Measurements from ENCODE around the gene MFRP. TPM values are rescaled to one million over a fixed set of nuclear protein-coding genes. Genes with fewer than 3 reads are reported as not detected.

Gene MFRP
- total RNA-seq, 1 donor from 2014 or later = not detected

DNA sequence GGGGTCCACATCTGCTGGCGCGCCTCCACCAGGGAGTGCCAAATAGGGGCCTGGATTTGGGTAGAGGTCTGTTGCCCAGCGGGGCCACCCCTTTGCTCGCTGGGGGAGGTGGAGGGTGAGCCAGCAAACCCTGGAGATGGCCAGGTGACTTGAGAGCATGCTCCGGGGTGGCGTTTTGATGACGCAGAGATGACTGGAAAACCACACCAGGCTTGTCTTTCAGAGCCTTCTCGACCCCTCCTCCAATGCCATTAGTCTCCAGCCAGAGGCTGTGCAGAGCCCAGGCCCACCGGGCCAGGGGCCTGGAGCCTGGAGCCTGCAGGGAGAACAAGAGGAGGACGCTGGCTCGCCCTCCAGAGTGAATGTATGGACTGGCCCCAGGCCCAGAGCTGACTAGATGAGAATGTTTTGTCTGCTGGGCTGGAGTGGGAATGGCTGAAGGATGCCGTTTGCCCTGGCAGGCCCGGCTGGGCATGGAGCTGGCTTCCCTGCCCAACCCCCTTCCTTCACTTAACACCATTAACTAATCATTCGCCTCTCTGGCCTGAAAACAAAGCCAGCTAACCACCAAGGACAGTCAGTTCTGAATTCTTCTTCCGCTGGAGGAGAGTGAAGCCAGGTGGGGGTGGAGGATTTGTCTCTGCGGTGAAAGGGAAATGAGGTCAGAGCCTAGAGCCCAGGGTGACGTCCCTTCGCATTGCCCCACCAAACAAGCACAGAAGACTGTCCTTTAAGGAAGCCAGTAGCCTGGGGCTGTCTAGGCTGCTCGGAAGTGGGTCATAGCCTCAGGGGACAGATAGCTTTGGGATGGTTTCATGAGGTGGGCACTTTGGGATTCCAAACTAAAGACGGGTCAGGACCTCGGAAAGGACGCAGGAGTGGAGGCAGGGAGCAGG is 28.0 kb downstream of the MFRP start:
- DNase-seq (ENCODE audit: low spot score) = no peak

DNA sequence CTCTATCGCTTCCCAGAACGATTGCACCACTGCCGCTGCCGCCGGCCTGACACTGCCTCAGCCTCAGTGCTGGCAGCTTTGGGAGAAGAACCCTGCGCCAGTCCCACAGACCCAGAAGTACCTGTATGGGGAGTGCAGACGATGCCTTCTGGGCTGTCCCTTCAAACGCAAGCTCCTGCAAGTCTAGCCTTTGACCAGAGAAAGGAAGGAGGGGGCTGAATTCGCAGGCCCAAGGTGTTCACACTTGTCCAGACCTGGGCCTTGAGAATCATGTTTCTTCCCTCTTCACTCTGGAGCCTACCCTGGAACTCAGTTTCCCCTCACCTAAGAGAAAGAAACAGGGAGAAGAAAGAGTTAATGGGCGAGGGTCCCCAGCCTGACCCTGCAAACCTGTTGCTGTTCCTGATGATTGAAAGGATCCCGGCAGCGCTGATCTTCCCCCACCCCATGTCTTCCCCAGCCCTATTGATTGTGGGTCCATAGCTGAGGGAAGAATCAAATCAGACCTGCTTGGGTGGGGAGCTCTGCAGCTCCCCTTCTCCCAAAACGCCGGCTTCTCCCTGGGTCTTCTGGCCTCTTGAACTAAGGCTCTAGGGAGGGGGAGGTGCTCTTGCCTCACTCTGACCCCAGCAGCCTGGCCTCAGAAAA is 28.8 kb downstream of the MFRP start:
- no peak for DNase-seq (ENCODE audit: low spot score)

DNA sequence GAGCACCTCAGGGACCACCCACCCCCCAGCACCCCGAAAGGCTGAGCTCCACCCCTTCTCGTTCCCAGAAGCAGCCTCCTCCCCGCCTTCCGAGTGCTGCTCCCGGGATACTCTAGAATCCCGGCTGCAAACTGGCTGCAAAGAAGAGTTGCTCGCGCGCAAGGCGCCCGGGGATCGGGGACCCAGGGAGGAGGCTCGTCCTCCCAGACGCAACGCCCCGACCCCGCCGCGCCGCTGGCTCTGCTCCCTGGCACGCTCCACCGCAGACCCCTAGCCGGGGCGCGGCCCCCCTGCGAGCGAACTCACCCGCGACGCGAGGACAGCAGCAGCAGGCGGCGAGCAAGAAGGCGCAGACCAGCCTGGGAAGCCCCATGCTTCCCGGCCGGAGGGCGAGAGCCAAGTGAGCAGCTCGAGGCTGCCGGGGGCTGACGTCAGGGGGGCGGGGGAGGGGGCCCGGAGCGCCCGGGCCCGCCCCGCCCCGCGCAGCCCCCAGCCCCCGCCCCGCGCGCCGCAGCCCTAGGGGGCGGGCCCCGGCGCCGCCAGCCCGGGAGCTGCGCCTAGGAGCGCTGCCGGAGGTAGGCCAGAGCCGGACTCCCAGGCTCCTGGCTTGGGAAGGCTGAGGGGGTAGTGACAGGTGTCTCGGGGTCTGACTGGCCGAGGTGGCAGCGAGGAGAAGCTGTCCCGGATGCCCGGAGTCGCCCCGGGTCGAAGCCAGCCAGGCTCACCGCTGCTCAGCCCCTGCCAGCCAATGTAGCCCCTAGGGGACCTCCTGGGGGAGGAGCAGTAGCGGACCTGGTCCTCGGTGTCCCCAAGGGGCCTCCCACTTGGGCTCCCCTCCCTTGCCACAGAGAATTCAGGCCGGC is 29.5 kb downstream of the MFRP start, which contains the start of gene MCAM:
TSS of gene MCAM (minus strand) at position 402 of the 863 bp plus-strand sequence. CDS start at position 373, 29 bp downstream.
- DNase-seq (ENCODE audit: low spot score) = no peak

DNA sequence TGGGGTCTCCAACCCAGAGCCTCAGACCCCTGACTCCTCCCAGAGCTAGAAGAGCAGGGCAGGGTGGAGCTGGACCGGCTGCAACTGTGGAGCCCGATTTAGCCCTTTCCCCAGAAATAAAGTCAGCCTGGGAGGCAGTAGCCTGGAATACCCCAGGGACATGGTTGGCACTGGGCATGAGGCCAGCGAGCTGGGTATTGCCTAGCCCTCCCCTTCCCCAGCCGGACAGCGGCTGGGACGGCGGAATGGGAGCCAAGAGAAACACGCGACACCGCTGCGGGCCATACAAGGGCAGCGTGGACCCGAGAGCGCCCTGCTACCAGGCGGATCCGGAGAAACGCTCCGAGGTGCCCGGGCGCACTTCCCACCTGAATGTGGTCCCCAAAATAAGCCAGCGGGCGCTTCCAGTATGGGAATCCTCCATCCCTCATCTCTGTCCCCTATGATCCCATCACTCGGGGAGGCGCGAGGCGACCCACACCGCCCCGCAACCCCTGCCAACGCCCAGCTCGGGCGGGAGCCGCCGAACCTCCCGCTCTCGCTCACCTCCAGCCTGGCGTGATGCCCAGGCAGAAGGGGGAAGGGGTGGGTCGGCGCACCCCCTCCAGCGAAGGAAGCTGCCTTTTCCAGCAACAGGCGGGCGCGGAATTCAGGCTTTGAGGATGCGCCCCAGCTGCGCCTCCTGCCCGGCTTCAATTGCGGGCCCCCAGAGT is 30.3 kb downstream of the MFRP start:
- DNase-seq (ENCODE audit: low spot score) = no peak

DNA sequence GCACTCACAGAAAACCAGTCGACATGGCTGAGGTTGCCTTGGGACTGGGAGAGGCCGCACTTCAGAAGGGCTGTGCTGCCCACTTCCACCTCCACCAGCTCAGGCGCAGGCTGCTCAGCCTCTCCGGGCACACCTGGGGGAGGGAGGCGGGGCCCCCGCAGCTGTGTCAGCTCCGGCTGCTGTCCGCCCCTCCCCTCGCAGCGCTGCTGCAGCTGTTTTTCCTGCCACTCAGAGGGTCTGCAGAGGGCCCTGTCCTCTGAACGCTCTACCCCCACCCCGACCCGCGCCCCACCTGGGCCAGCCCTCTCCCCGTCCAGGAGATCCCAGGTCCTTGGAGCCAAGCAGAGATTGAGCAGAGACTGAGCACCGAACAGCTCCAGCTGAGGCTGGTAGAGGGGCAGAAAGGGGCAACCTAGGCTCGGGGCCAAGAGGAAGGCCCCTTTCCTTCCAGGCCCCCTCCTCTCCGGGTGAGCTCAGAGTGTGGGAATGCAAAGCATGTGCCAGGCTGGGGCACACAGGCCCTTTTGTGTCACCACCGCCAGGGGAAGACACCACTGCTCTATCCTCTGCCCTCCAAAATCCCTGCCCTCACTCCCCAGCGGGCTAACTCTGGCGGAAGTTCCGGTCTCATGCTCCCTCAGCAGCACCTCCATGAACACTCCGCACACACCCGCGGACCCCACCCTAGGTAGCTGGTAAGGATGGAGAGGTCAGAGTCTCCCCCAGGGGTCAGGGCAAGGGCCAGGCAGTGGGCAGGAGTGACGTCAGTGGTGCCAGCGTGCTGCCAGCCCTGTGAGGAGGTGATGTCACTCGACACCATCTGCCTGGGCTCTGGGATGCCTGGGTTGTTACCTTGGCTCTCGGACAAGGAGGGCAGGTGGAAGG is 31.1 kb downstream of the MFRP start:
- DNase-seq (ENCODE audit: low spot score) = no peak

DNA sequence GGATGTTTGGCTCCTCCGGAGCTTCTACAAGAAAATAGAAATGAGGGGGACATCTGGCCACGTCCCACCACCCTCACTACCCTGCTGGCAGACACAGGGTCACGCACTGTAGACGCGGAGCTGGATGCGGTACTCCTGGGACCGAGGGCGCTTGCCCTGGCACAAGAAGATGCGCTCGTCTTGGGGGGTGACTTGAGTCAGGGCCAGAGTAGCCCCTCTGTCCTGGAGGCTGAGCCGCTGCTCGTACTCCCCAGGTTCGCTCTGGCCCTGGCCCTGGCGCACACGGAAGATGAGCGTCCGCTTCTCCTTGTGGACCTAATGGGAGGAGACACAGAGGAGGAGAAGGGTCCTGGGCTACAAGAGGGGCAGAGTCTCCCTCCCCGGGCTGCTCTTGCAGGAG is 31.8 kb downstream of the MFRP start:
- no peak for DNase-seq (ENCODE audit: low spot score)

DNA sequence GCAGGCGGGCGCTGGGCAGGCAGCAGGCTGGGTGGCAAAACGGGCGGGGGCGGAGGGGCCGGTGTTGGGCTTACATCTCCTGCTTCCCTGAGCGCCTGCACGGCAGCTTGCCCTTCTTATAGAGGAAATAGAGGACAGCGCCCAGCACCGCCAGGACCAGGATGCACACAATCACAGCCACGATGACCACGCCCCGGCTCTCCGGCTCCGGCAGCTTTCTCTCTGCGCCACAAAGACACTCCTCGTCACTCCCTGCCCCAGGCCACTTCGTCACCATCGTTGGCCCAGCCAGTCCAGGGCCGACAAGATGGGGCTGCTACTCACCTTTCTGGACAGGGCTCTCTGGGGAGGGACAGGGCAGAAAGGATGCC is 35.8 kb downstream of the MFRP start:
- DNase-seq (ENCODE audit: low spot score) = no peak

DNA sequence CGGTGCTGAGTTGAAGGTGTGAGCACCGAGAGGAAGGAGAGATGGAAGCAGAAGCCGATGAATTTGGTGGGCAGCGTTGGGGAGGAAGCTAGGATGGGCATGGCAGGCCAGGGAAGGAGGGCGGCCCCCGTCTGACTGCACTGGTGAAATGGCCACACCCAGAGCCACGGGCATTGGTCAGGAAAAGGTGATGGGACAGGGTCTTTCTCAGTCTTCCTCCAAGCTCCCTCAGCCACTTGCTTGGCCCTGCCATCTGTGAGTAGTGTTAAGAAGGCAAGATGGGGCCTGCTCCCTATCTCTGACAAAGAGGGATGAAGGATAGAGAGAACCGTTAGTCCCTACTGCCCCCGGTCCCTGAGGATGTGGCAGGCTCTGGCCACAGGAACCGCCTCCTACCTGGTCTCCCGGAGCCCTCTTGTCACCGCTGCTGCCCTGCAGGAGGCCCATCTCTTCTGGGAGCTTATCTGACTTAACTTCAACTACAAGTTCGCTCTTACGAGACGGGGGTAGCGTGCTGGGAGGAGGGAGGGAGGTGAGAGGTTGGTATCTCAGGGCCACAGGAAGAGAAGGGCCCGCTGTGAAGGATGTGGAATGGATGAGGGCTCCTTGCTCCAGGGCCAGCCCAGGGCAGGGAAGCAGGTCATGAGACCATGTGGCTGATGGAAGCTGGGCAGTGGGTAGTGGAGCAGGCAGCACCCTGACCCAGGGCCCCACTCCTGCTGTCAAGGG is 36.4 kb downstream of the MFRP start:
- no peak for DNase-seq (ENCODE audit: low spot score)

DNA sequence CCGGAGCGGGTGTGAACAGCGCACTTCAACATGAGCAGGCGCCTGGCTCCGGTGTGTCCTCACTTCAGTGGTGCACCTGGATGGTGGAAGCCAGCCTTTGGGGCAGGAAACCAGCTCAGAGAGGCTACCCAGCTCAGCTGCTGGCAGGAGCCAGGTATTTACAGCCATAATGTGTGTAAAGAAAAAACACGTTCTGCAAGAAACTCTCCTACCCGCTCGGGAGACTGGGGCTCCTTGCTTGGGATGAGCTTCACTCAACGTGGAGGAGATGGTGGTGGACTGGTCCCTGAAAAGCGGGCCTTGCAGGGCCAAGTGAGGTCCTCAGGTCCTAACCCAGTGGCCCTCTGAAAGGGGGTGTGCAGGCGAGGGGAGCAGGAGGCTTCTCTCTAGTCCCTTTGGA is 37.1 kb downstream of the MFRP start:
- no peak for DNase-seq (ENCODE audit: low spot score)

DNA sequence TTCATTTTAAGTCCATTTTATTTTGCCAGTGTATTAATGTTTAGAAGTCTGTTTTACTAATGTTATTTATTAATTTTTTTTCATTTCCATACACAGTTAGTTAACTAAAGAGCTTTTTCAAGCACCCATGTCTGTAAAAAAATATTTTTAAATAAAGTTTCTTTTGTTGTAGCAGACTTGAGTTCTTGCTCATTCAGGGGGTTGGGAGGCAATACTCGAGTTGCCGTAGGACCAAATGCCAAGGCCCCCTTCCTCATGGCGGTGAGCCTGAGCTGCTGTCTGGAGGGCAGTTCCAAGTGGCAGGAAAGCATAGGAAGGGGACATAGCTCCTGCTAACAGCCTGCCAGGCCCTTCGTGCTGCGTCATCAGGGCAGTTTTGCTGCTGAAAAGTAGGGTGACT is 38.5 kb downstream of the MFRP start:
- DNase-seq (ENCODE audit: low spot score) = no peak

DNA sequence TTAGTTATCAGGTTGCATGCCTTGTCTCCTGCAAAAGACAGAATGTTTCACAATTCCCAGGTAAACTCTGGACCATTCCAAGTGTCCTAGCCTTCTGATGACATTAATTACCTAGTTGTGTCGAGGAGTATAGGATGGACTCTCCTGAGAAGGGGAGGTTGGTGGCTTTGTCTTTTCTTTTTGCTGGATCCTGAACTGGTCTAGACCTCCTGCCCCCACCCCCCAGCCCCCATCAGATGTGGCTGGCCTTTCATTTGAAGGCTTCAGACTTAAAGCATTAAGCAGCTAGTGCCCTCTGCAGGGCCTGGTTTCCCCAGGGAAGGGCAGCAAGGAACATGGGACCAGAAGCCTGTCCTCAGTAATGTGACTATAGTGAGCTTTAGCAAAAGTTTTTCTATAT is 39.3 kb downstream of the MFRP start:
- DNase-seq (ENCODE audit: low spot score) = no peak

DNA sequence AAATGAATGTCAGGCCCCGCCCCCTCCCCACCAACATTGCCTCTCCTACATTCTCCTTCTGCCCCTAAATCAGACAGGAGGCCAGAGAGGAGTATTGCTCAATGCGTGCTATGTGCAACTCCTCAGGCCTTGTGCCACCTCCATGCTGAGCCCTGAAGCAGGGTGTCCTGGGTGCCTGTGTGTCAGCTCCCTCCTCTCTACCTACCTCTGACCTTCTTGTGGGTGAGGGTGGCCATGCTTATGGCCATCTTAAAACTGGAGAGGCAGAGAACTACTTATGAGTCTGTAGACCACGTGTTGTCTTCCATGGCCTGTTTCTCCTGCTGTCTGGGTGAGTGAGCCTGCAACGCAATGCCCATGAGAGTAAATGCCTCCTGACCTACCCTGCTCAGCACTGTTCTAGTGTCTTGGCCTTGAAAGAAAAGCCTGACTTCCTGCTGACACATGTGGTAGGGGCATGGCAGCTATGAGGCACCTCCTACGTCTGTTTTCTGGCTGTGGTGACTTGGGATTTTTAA is 40.1 kb downstream of the MFRP start:
- no peak for DNase-seq (ENCODE audit: low spot score)

DNA sequence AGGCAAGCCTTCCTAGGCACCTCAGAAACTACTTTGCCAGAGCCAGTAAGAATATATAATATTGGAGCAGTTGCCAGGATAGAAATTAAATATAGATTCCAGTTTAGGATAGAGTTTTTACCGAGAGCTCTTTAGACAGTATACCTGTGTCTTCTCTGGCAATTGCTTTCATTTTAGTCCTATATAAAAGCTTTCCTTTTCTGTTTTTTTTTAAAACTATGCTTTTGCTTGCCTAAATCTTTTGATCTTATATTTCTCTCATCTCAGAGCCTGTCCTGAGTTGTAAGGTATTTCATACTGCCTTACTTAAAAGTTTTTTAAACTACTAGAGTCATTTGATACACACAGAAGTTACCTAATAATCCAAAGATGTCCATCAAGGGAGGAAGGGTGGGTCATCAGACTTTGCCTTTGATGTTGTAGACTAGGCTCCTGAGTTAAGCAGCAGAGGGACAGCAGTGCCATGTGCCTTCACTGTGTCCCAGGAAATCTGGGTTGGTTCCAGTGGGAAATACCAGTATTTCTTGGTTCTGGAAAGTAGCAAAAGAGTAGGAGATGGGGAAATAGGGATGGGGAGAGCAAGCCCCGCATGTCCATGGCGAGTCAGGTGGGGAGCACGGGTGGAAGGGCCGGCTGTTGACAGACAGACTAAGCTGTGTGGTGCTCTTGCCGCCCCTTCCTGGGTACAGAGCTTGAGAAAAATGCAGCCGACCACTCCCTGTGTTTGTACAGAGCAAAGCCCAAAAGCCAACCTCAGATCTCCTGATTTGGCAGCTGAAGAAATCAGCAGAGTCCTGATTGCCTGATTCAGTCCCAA is 40.7 kb downstream of the MFRP start:
- DNase-seq (ENCODE audit: low spot score) = no peak

DNA sequence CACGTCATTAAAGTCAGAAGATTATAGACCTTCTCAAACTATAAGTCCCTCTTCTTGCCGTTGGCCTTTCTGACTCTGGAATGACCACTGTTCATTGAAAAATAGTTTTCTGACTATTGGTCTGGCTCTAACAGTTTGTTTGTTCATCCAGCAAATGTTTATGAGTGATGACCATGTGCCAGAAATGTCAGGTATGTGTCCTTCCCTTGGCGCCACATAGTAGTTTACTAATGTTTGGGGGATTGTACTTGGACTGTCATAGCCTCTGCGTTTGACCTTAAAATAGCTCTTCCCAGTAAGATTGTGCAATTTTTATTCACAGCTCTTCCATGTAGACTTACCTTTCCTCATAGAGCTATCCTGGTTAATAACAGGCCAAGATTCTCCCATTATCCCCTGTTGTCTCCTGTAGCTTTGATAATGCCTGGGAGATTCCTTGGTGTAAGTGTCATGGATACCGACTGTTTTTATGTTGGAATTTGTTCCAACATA is 43.2 kb downstream of the MFRP start:
- DNase-seq (ENCODE audit: low spot score) = no peak

DNA sequence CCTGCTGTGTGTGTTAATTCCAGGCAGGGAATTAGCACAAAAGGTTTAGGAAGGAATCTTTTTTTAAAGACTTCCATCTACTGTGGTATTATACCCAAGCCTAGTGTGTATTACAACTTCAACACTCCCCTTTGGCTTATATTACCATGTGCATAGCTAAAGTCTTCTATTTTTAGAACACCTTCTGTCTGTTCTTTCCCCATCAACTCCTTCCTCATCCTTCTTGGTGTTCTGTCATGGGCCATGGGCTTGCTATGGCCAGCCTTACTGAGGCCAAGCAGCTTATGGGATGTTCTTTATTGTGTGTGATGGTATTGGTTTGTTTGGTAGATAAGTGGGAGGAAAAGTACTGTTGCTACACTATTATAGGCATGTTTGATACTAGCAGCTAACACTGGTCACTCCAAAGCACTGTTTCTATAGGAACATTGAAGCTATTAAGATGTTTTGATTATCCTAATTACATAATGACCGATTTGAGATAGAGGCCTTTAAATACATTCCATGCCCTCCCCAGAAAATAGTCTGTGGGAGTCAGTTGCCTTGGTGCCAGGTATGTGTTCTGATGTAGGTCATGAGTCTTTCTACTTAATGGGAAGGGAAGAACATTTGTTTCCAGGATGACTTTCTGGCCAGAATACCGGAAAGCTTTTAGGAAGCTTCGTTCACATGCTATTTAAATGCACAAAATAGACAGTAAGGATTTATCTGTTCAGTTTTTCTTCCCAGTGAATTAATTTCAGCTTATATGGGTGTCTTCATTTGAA is 46.1 kb downstream of the MFRP start:
- no peak for DNase-seq (ENCODE audit: low spot score)

DNA sequence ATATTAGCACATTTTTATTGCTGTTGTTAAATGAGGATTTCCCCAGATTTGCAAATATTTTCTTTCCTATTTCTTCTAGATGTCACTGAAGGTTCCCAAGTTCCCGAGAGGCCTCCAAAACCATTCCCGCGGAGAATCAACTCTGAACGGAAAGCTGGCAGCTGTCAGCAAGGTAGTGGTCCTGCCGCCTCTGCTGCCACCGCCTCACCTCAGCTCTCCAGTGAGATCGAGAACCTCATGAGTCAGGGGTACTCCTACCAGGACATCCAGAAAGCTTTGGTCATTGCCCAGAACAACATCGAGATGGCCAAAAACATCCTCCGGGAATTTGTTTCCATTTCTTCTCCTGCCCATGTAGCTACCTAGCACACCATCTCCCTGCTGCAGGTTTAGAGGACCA is 47.1 kb downstream of the MFRP start:
- no peak for DNase-seq (ENCODE audit: low spot score)

DNA sequence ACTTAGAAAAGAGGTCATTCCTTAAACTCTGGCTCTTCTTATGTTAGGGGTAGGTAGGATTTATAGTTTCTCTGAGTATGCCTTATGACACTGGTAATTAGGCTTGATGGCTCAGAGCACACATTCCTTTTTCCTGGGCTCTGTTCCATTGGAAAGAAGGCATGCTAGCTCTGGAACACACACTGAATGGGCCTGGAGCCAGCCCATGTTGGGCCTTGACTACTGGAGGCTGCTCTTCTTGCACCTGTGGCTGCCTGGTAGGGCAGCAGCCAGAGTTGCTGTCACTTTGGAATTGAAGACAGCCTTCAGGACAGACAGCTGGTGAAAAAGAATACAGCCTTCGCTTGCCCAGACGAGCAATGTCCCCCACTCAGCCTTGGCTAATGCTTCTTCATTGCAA is 47.8 kb downstream of the MFRP start:
- no peak for DNase-seq (ENCODE audit: low spot score)

DNA sequence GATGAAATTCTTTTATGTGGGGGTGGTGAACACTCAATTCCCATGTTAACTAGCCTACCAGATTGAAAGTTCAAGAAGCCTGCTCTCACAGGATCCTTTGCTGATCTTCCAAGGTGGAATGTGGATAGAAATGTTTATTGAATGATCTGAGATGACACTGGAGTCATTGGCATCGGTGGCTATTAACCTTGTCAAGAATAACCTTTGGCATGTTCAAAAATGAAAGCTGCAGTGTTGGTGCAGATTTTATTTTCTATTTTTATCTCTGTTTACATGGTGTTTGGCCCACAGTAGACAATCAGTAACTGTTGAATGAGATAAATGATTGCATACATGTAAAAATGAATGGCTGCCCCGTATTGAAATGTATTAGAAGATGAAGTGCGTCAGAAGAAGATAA is 48.6 kb downstream of the MFRP start:
- no peak for DNase-seq (ENCODE audit: low spot score)

Measured in ureter (tissue), 1 donor.